GM21423 (cell line): ENCODE results near the gene GEMIN7.

Experiments used
- ATAC-seq: cut with Tn5 transposase; IDR thresholded peaks from one replicate; pipeline ENCODE4 v1.9.1; 2021; ENCODE audit warnings: mild to moderate bottlenecking, moderate library complexity; ENCODE audit not compliant: unreplicated experiment

GEMIN7 gene

GRCh38 chr19:45125360-45125759 lies 46.3 kb downstream of the GEMIN7 start:
- ATAC-seq = no peak

GRCh38 chr19:45125975-45126493 lies 47.0 kb downstream of the GEMIN7 start:
- ATAC-seq = no peak

DNA sequence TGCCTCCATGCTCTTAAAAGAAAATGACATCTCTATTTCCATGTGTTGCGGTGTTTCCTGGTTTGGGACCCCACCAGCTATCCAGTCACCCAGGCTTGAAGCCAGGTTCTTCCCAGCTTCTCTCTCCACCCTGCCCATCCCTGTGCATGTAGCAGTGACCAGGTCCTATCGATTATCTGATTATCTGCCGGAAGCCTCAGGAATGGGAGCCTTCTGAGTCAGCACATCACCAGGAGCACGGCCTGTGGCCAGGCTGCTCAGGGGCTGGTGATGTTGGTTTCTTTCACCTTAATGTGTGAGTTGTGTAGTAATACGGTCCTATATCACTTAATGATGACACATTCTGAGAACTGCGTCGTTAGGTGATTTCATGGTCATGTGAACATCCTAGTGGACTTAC lies 47.6 kb downstream of the GEMIN7 start:
- no peak for ATAC-seq

DNA sequence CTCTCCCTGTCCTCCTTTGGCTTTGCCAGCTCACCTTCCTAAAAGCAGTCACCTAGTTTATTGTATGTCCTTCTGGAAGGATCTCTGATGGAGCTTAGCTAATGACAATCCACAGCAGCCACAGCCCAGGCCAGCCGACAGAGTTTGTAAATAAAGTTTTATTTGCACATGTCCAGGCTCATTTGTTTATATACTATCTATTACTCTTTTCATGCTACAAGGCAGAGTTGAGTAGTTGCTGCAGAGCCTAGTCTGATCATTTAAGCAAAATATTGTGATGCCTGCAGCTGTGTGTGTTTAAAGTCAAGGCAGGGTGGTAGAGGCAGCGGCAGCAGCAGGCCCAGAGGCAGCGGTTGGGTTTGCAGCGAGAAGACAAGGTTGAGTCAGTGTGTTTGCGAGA lies 49.1 kb downstream of the GEMIN7 start:
- no peak for ATAC-seq

DNA sequence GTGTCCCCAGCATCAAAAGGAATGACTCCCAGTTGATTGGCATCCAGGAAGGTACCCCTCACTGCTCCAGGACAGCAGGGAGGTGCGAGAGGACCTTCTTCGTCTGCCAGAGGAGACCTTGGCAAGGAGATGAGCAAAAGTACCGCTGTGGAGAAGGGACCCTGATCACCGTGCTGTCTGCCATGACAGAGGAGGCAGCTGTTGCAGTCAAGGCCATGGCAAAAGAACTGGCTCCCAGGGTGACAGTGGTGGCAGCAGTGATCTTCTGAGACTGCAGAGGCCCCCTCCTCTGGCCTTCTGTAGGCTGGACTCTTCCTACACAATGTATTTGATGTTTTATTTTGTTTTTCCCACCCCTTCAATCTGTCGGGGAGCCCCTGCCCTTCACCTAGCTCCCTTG lies 49.7 kb downstream of the GEMIN7 start:
- no peak for ATAC-seq

DNA sequence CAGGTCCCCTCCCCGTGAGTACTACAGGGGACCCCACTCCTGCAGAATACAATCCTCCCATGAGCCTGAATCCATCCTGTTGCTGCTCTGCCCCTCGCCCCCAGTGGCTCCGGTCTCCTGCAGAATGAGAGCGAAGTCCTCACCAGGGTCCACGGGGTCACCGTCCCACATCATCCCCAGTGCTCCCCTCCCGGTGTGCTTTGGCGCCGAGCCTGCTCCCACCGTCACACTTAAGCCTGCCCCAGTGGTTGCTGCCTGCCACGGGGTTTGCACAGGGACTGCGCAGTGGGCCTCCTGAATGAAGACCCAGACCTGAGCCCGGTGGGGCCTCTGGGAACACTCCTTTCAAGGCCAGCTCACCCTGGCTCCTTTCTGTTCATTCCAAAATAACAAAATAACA lies 51.2 kb downstream of the GEMIN7 start:
- no peak for ATAC-seq

GRCh38 chr19:45130888-45131615 lies 52.0 kb downstream of the GEMIN7 start:
- ATAC-seq = no peak

DNA sequence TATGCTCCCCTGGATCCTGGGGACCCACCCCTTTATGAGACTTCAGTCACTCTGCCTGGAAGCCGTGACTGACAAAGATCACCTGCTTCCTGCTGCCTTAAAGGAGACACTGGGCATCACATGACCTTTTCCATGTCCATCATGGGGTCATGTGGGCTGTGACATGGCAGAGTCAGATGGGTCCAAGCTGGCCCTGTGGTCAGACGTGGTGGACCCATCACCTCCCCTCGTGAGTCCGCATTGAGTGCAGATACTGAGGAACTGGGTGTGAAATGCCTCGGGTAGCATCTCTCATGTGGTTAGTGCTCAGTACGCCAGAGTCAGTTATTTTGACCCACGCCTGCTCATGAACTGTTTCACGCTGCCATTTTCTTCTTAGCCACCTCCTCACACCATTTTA lies 54.6 kb downstream of the GEMIN7 start:
- no peak for ATAC-seq

DNA sequence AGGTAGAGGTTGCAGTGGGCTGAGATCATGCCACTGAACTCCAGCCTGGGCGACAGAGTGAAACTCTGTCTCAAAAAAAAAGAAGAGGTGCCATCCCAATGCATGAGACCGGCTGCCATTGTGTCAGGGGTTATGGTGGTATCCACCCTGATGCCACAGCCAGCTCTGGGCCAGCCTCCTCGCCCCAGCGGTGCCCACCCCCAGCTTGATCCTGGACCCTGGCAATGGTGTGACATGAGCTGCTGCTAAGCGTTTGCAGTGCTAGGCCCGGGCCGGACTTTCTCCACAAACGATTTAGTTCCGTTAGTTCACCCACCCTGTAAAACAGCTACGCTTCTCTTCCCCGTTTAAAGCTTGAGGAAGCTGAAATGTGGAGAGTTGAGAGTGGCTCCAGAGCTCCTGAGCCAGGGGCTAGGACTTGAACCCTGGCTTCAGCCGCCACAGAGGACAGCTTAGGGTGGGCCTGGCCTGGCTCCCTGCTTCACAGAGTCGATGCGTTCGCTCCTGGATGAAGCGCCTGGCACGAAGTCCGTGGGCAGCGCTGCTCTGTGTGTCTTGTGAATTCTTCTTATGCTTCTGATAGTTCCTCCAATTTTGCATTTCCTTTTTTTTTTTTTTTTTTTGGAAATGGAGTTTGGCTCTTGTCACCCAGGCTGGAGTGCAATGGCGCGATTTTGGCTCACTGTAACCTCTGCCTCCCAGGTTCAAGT lies 56.3 kb downstream of the GEMIN7 start:
- ATAC-seq = no peak

GRCh38 chr19:45136507-45137178 lies 57.6 kb downstream of the GEMIN7 start:
- no peak for ATAC-seq

GRCh38 chr19:45137179-45137761 lies 58.2 kb downstream of the GEMIN7 start:
- no peak for ATAC-seq

DNA sequence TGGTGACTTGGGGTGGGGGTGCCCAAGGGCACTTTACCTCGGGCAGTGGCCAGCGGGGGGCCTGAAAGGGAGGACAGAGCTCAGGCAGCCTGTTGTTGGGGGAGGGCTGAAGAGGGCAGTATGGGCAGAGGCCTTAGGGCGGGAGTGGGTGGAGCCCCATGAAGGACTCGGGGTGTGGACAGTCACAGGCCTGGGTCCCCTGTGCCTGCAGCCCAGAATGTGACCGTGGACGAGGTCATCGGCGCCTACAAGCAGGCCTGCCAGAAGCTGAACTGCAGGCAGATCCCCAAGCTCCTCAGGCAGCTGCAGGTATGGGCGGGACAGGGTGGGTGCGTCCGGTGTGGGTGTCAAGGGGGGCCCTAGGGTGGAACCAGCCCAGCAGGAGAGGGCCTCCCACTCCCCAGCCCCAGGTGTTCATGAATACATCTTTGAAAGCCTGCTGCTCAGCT lies 59.3 kb downstream of the GEMIN7 start:
- no peak for ATAC-seq

GRCh38 chr19:45139286-45140143 lies 60.5 kb downstream of the GEMIN7 start:
- ATAC-seq = no peak

DNA sequence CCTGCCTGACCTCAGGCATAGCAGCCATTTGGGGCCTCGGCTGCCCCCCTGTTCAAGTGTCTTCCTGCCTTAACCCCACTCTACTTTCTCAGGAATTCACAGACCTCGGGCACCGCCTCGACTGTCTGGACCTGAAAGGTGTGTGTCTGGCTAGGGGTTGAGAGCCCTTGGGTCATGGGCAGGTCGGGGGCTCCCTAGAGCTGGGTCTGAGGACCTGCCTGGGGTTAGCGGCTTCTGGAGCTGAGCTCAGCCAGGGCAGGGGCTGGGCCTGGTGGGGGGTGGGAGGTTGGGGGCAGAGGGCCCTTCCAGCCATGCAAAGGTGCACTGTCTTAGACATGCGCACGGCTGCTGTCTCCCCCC lies 61.1 kb downstream of the GEMIN7 start:
- no peak for ATAC-seq

GRCh38 chr19:45140533-45140932 lies 61.5 kb downstream of the GEMIN7 start:
- no peak for ATAC-seq
